ENCODE results near the gene GBA2.

DNA sequence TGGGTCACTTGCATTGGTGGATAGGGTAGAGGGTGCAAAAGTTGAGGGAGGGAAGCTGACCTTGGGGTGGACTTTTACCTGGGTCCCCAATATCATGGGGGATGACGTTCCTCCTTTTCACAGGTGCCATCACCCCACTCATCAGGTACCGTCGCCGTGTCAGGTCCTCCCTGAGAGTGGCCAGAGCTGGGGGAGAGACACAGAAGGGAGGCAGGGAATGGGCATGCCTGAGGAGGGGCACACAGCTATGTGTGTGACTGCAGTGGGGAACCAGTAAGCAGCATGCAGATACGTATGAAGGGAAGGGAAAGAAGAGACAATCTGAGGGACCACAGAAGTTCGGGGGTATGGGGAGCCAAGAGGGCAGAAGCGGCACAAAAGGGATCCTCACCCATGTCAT, 10.1 kb downstream of the GBA2 start:
- TF ChIP-seq, protein P1, sequence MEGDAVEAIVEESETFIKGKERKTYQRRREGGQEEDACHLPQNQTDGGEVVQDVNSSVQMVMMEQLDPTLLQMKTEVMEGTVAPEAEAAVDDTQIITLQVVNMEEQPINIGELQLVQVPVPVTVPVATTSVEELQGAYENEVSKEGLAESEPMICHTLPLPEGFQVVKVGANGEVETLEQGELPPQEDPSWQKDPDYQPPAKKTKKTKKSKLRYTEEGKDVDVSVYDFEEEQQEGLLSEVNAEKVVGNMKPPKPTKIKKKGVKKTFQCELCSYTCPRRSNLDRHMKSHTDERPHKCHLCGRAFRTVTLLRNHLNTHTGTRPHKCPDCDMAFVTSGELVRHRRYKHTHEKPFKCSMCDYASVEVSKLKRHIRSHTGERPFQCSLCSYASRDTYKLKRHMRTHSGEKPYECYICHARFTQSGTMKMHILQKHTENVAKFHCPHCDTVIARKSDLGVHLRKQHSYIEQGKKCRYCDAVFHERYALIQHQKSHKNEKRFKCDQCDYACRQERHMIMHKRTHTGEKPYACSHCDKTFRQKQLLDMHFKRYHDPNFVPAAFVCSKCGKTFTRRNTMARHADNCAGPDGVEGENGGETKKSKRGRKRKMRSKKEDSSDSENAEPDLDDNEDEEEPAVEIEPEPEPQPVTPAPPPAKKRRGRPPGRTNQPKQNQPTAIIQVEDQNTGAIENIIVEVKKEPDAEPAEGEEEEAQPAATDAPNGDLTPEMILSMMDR (IDR thresholded peaks at IDR 0.05; ENCODE audit: low read depth, low read length), result no peak
- TF ChIP-seq, protein P2, sequence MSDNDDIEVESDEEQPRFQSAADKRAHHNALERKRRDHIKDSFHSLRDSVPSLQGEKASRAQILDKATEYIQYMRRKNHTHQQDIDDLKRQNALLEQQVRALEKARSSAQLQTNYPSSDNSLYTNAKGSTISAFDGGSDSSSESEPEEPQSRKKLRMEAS (IDR thresholded peaks at IDR 0.05; ENCODE audit: low read depth, low read length), result no peak
- TF ChIP-seq MYC (IDR thresholded peaks at IDR 0.05; ENCODE audit: low read depth, low read length), result no peak
- TF ChIP-seq POLR2A (IDR thresholded peaks at IDR 0.05; ENCODE audit: extremely low read depth, insufficient read length), result no peak

All from NB4 (cell line).